SU-DHL-6 (cell line): ENCODE measurements around the gene MED28.

Experiments used
- H2AFZ ChIP-seq: fragments of 200-600 bp; sonication (generic); 2 replicates; pipeline ENCODE4 v1.6.1; 2014; ENCODE audit warnings: low read depth, mild to moderate bottlenecking, moderate library complexity, mixed read lengths, antibody characterized with exemption, low read length; ENCODE audit not compliant: severe bottlenecking
- H3F3A ChIP-seq: fragments of 200-600 bp; shearing (Covaris generic); 2 replicates; pipeline ENCODE4 v1.6.0; 2016; ENCODE audit warnings: antibody characterized with exemption, mild to moderate bottlenecking; ENCODE audit not compliant: insufficient read depth
- H3K27ac ChIP-seq: fragments of 200-600 bp; sonication (generic); 2 replicates; pipeline ENCODE4 v1.5.1; 2016; ENCODE audit warnings: low read depth, mild to moderate bottlenecking, low read length, moderate library complexity, mixed read lengths
- H3K27me3 ChIP-seq: fragments of 200-600 bp; sonication (generic), shearing (Covaris generic); 2 replicates; pipeline ENCODE4 v1.6.0; 2014; ENCODE audit warnings: mild to moderate bottlenecking, low read length
- H3K36me3 ChIP-seq: fragments of 200-600 bp; sonication (generic); 2 replicates; pipeline ENCODE4 v1.6.1; 2014; ENCODE audit warnings: mild to moderate bottlenecking, low read length, mixed read lengths
- H3K4me2 ChIP-seq: fragments of 300-600, 200-600 bp; shearing (Covaris generic), sonication (generic); 2 replicates; pipeline ENCODE4 v1.6.0; 2014; ENCODE audit warnings: low read length, low read depth, mild to moderate bottlenecking; ENCODE audit not compliant: poor library complexity, severe bottlenecking
- H3K4me3 ChIP-seq: fragments of 200-600 bp; sonication (generic); 2 replicates; pipeline ENCODE4 v1.5.1; 2014; ENCODE audit warnings: antibody characterized with exemption, low read length, mild to moderate bottlenecking, mixed read lengths; ENCODE audit not compliant: insufficient read depth, poor library complexity, severe bottlenecking
- H3K79me2 ChIP-seq: fragments of 200-600 bp; sonication (generic); 2 replicates; pipeline ENCODE4 v1.6.1; 2014; ENCODE audit warnings: mild to moderate bottlenecking, low read length, moderate library complexity; ENCODE audit not compliant: insufficient read depth
- H3K9ac ChIP-seq: fragments of 200-600 bp; sonication (generic); 2 replicates; pipeline ENCODE4 v1.7.0; 2014; ENCODE audit warnings: mild to moderate bottlenecking, low read length
- H3K9me2 ChIP-seq: fragments of 200-600 bp; sonication (generic); replicated peaks from 2 replicates; pipeline ENCODE4 v1.6.1; 2014; ENCODE audit warnings: low read length; ENCODE audit not compliant: insufficient read depth
- H3K9me3 ChIP-seq: fragments of 200-600 bp; sonication (generic); 2 replicates; pipeline ENCODE4 v1.6.1; 2014; ENCODE audit warnings: low read length, mixed read lengths; ENCODE audit not compliant: insufficient read depth
- H4K20me1 ChIP-seq: fragments of 200-600 bp; sonication (generic); 2 replicates; pipeline ENCODE4 v1.6.1; 2014; ENCODE audit warnings: low read depth, mild to moderate bottlenecking, antibody characterized with exemption, low read length, moderate library complexity, mixed read lengths
- CTCF ChIP-seq: fragments of 200-600 bp; sonication (generic); IDR thresholded peaks from one replicate; pipeline ENCODE4 v1.5.1; 2017; ENCODE audit warnings: antibody characterized with exemption, mild to moderate bottlenecking, low read length, moderate library complexity; ENCODE audit not compliant: insufficient read depth, poor library complexity, severe bottlenecking
- EZH2phosphoT487 ChIP-seq: fragments of 200-600 bp; sonication (generic), shearing (Covaris generic); conservative IDR thresholded peaks from 2 replicates; pipeline ENCODE4 v1.6.1; 2018; ENCODE audit warnings: mild to moderate bottlenecking, antibody characterized with exemption, low read length, moderate library complexity, mixed read lengths

MED28 gene

GRCh38 chr4:17667653-17668201, 53.3 kb downstream of the MED28 start:
- no peak overlapping the region for H3K4me3 ChIP-seq
- no peaks in the 10 kb centered on the region for H3K79me2 ChIP-seq
- no peaks in the 10 kb centered on the region for H3K9me2 ChIP-seq
- H3K36me3 ChIP-seq = no peaks in the 10 kb centered on the region
- H2AFZ ChIP-seq = no peak overlapping the region
- no peaks in the 10 kb centered on the region for H3K27me3 ChIP-seq
- H3K9ac ChIP-seq = no peak overlapping the region
- TF ChIP-seq CTCF (no peak), EZH2phosphoT487 (no peak)
- H3K9me3 ChIP-seq = no peaks in the 10 kb centered on the region
- no peak overlapping the region for H3K27ac ChIP-seq
- no peaks in the 10 kb centered on the region for H4K20me1 ChIP-seq
- H3K4me2 ChIP-seq = no peak overlapping the region
- H3F3A ChIP-seq = no peaks in the 10 kb centered on the region

GRCh38 chr4:17670423-17670822, 56.0 kb downstream of the MED28 start:
- no peak overlapping the region for H3K27ac ChIP-seq
- no peaks in the 10 kb centered on the region for H3K36me3 ChIP-seq
- H3K4me3 ChIP-seq = no peak overlapping the region
- H3K9ac ChIP-seq = no peak overlapping the region
- no peak overlapping the region for H3K4me2 ChIP-seq
- H3K79me2 ChIP-seq = no peaks in the 10 kb centered on the region
- no peaks in the 10 kb centered on the region for H3F3A ChIP-seq
- no peaks in the 10 kb centered on the region for H3K9me2 ChIP-seq
- no peaks in the 10 kb centered on the region for H4K20me1 ChIP-seq
- no peak for TF ChIP-seq CTCF
- TF ChIP-seq EZH2phosphoT487 = no peak
- H3K27me3 ChIP-seq = no peaks in the 10 kb centered on the region
- H2AFZ ChIP-seq = no peak overlapping the region
- H3K9me3 ChIP-seq = no peaks in the 10 kb centered on the region

- H3F3A ChIP-seq = no peaks in the 10 kb centered on the region
- no peak overlapping the region for H3K9ac ChIP-seq
- H4K20me1 ChIP-seq = no peaks in the 10 kb centered on the region
- no peaks in the 10 kb centered on the region for H3K79me2 ChIP-seq
- H3K27ac ChIP-seq = no peak overlapping the region
- no peaks in the 10 kb centered on the region for H3K9me3 ChIP-seq
- H3K4me3 ChIP-seq = no peak overlapping the region
- H3K9me2 ChIP-seq = no peaks in the 10 kb centered on the region
- no peak overlapping the region for H2AFZ ChIP-seq
- H3K36me3 ChIP-seq = no peaks in the 10 kb centered on the region
- no peaks in the 10 kb centered on the region for H3K27me3 ChIP-seq
- TF ChIP-seq EZH2phosphoT487 = no peak
- TF ChIP-seq CTCF = no peak
- H3K4me2 ChIP-seq = no peak overlapping the region
Measured at GRCh38 chr4:17680559-17681280, 66.3 kb downstream of the MED28 start.
